CD4-positive, alpha-beta T cell (primary cell): ENCODE data around the gene CRHBP. TPM values are rescaled to one million over a fixed set of nuclear protein-coding genes. Genes with fewer than 3 reads are reported as not detected.

ENCODE experiments used
- ATAC-seq: fragments of 200-7000 bp; cut with Tn5 transposase; one replicate; pipeline ENCODE4 v1.10.0; 2022; ENCODE audit warnings: mild to moderate bottlenecking; ENCODE audit not compliant: poor library complexity
- CTCF ChIA-PET: fragments of 350-600 bp; sonication (Branson Sonifier 250); formaldehyde crosslinking; loops from one replicate; lab custom pipeline; 2021; ENCODE audit warnings: antibody characterized with exemption, inconsistent platforms; lab: Charles Lee
- POLR2A ChIA-PET: fragments of 350-600 bp; sonication (Branson Sonifier 250); formaldehyde crosslinking; loops from one replicate; lab custom pipeline; 2021; ENCODE audit warnings: antibody characterized with exemption, inconsistent platforms; lab: Charles Lee
- DNase-seq, 14 experiments: peaks; one replicate each; pipeline ENCODE4 v3.0.0-alpha.2; 2013 to 2020; ENCODE audit warnings: mixed read lengths in 2 of 14
- H3K27ac ChIP-seq, 2 donors: one replicate each; pipeline versions ENCODE4 v1.5.1 to v1.7.0; 2013; ENCODE audit warnings: low read length in 2 of 2, low read depth in 1 of 2, mild to moderate bottlenecking in 1 of 2
- H3K27me3 ChIP-seq, 2 experiments: 1 replicate in 1 of 2; 2 replicates in 1 of 2; pipeline versions ENCODE4 v1.6.1 to v1.7.0; 2013; ENCODE audit warnings: low read length in 2 of 2, control low read depth in 1 of 2, mild to moderate bottlenecking in 1 of 2, moderate library complexity in 1 of 2; ENCODE audit not compliant: insufficient read depth in 2 of 2, control insufficient read depth in 1 of 2
- H3K36me3 ChIP-seq: one replicate; pipeline ENCODE4 v1.6.1; 2013; ENCODE audit warnings: low read length, control low read depth; ENCODE audit not compliant: insufficient read depth
- H3K4me1 ChIP-seq: one replicate; pipeline ENCODE4 v1.6.1; 2013; ENCODE audit warnings: low read length, control low read depth; ENCODE audit not compliant: insufficient read depth
- H3K4me3 ChIP-seq: one replicate; pipeline ENCODE4 v1.5.1; 2013; ENCODE audit warnings: mild to moderate bottlenecking, low read length, moderate library complexity
- H3K9me3 ChIP-seq, 2 experiments: 1 replicate in 1 of 2; 2 replicates in 1 of 2; pipeline versions ENCODE4 v1.6.1 to v1.7.0; 2013; ENCODE audit warnings: low read length in 2 of 2, mild to moderate bottlenecking in 2 of 2, control low read depth in 1 of 2, moderate library complexity in 1 of 2; ENCODE audit not compliant: control insufficient read depth in 1 of 2, insufficient read depth in 1 of 2
- H3K27ac Mint-ChIP-seq: one replicate; pipeline ENCODE4 v1.8.0; 2020; ENCODE audit warnings: mixed read lengths
- H3K27me3 Mint-ChIP-seq: one replicate; pipeline ENCODE4 v1.8.0; 2021; ENCODE audit warnings: mixed read lengths
- H3K36me3 Mint-ChIP-seq: one replicate; pipeline ENCODE4 v1.8.0; 2021; ENCODE audit warnings: low read depth, mixed read lengths
- H3K4me1 Mint-ChIP-seq: one replicate; pipeline ENCODE4 v1.8.0; 2021; ENCODE audit warnings: low read depth, mixed read lengths
- H3K4me3 Mint-ChIP-seq: one replicate; pipeline ENCODE4 v1.8.0; 2020; ENCODE audit warnings: mild to moderate bottlenecking, mixed read lengths
- H3K9me3 Mint-ChIP-seq: one replicate; pipeline ENCODE4 v1.8.0; 2020; ENCODE audit warnings: mixed read lengths
- intact Hi-C, 2 experiments: fragments of 100-400 bp; cut with DNase I in 1 of 2; cut with micrococcal nuclease in 1 of 2; formaldehyde crosslinking; loops; one replicate each; pipeline versions ENCODE4 v1.15.1 to v1.9.0; 2023 to 2025; cut with DNase I, micrococcal nuclease
- total RNA-seq, 174 experiments: library from RNA in 2 of 174; stranded (reverse) in 2 of 174; gene quantifications; one replicate each; pipeline ENCODE4 v1.2.3 and lab custom pipeline; 2021 to 2026
- TF ChIP-seq, protein P1 (sequence below): fragments of 200-600 bp; IDR thresholded peaks from one replicate; pipeline ENCODE4 v1.8.0; 2022; ENCODE audit warnings: antibody characterized with exemption, mild to moderate bottlenecking

Gene CRHBP
- total RNA-seq, 2 experiments from 2014 or later, result not detected

DNA sequence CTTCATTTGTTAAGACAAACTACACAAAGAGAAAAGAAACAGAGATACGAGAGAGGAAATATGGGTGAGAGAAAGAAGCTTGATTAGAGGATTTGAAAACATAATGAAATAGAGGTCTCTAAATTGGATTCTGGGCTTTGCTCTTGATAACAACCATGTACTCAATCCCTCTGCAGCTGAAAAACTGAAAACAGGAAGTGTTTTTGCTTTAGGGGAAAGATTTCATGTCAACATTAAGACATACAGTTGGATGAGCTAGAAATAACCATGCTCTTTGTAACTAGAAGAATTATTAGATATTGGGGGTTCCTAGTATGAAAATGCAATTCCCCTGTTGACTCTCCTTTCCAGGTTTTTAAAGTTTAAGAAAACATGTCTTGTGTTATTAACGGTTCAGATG lies 21.9 kb downstream of the CRHBP start:
- Mint-ChIP-seq H3K4me1 (no peaks in the 10 kb centered on the region), H3K27me3 (peaks cover 8% of the 10 kb centered on the region), H3K4me3 (no peak overlapping the region), H3K27ac (no peak overlapping the region), H3K9me3 (no peaks in the 10 kb centered on the region), H3K36me3 (no peaks in the 10 kb centered on the region)
- Histone ChIP-seq H3K27me3 (peaks cover 2 to 5% of the 10 kb centered on the region in 2 experiments), H3K4me1 (no peaks in the 10 kb centered on the region), H3K9me3 (no peaks in the 10 kb centered on the region), H3K4me3 (no peak overlapping the region), H3K36me3 (no peaks in the 10 kb centered on the region), H3K27ac (no peak overlapping the region)
- CTCF ChIA-PET, result no interaction called here
- TF ChIP-seq, protein P1, sequence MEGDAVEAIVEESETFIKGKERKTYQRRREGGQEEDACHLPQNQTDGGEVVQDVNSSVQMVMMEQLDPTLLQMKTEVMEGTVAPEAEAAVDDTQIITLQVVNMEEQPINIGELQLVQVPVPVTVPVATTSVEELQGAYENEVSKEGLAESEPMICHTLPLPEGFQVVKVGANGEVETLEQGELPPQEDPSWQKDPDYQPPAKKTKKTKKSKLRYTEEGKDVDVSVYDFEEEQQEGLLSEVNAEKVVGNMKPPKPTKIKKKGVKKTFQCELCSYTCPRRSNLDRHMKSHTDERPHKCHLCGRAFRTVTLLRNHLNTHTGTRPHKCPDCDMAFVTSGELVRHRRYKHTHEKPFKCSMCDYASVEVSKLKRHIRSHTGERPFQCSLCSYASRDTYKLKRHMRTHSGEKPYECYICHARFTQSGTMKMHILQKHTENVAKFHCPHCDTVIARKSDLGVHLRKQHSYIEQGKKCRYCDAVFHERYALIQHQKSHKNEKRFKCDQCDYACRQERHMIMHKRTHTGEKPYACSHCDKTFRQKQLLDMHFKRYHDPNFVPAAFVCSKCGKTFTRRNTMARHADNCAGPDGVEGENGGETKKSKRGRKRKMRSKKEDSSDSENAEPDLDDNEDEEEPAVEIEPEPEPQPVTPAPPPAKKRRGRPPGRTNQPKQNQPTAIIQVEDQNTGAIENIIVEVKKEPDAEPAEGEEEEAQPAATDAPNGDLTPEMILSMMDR, result no peak
- intact Hi-C loops, result no loop called here
- ATAC-seq (no peak), DNase-seq (no peak)
- POLR2A ChIA-PET, result no interaction called here

DNA sequence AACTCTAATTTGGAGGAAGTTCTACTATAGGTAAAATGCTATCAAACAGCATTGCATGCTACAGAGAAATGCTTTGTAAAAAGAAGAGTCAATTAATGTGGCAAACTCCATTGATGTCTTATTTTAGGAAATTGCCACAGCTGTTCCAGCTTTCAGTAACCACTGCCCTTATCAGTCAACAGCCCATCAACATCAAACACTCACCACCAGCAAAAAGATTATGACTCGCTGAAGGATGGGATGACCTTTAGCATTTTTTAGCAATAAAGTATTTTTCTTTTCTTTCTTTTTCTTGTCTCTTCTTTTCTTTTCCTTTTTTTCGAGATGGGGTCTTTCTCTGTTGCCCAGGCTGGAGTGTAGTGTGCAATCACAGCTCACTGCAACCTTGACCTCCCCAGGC lies 26.0 kb downstream of the CRHBP start:
- no peak overlapping the region for H3K27ac ChIP-seq
- POLR2A ChIA-PET, result no interaction called here
- Mint-ChIP-seq H3K36me3 (no peaks in the 10 kb centered on the region), H3K4me1 (no peaks in the 10 kb centered on the region), H3K4me3 (no peak overlapping the region), H3K9me3 (no peaks in the 10 kb centered on the region), H3K27ac (no peak overlapping the region), H3K27me3 (peaks cover 8% of the 10 kb centered on the region)
- H3K4me3 ChIP-seq, result no peak overlapping the region
- no peaks in the 10 kb centered on the region for H3K9me3 ChIP-seq
- CTCF ChIA-PET, result no interaction called here
- DNase-seq, result no peak
- H3K4me1 ChIP-seq, result no peaks in the 10 kb centered on the region
- TF ChIP-seq, protein P1, result no peak
- intact Hi-C loops, result no loop called here
- no peak for ATAC-seq
- no peaks in the 10 kb centered on the region for H3K27me3 ChIP-seq
- no peaks in the 10 kb centered on the region for H3K36me3 ChIP-seq

DNA sequence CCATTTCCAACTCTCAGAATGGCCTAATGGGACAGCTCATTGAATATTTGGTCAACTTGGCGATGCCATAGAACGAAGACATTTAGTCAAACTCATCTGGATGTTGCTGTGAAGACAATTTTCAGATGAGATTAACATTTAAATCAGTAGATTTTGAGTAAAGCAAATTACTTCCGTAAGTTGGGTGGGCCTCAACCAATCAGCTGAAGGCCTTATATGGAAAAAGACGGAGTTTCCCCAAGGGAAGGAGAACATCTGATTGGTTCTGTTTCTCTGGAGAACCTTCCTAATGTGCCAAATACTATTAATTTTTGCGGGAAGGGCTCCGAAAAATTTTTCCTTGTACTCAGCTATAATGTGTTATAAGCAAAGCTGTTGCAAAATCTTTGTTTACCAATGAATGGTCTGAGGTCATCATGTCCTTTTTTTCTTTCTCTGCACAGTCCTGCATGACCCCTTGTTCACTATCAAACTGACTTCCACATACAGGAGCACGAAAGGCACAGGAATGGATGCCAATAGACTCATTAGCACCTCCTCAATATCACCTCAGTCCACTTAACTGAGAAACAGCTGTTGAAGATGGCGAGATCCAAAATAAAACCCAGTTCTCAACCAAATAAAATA lies 27.8 kb downstream of the CRHBP start:
- ATAC-seq, result no peak
- CTCF ChIA-PET, result no interaction called here
- POLR2A ChIA-PET, result no interaction called here
- TF ChIP-seq, protein P1, result no peak
- intact Hi-C loops, result no loop called here
- H3K27me3 ChIP-seq, result no peaks in the 10 kb centered on the region
- no peak overlapping the region for H3K4me3 ChIP-seq
- H3K27me3 Mint-ChIP-seq, result peaks cover 8% of the 10 kb centered on the region
- no peaks in the 10 kb centered on the region for H3K9me3 ChIP-seq
- H3K9me3 Mint-ChIP-seq, result no peaks in the 10 kb centered on the region
- no peak for DNase-seq
- no peak overlapping the region for H3K27ac ChIP-seq
- no peaks in the 10 kb centered on the region for H3K36me3 ChIP-seq
- no peaks in the 10 kb centered on the region for H3K36me3 Mint-ChIP-seq
- no peak overlapping the region for H3K4me3 Mint-ChIP-seq
- no peaks in the 10 kb centered on the region for H3K4me1 Mint-ChIP-seq
- no peak overlapping the region for H3K27ac Mint-ChIP-seq
- H3K4me1 ChIP-seq, result no peaks in the 10 kb centered on the region
